ENCODE data around the gene CRIM1. TPM values are rescaled to one million over a fixed set of nuclear protein-coding genes. Genes with fewer than 3 reads are reported as not detected.
"Not testable (repeated sequence)": the region's sequence is repeated elsewhere in the genome, so short reads cannot be mapped to it uniquely, and the experiment has no call there.

CRIM1 gene
- 1 to 10 TPM; 1.9 to 3.3 (median 3.0) TPM for polyA plus RNA-seq

GRCh38 chr2:36355151-36355889 lies at the start of gene CRIM1:
TSS of gene CRIM1 (plus strand) at chr2:36355778. CDS start at chr2:36356293, 515 bp downstream.
- Mint-ChIP-seq H3K27me3 (ENCODE audit: low read depth in 3 of 3) (peaks cover 2 to 15% (median 7%) of the 10 kb centered on the region in 3 donors), H3K4me3 (peak within 1 kb of the TSS; percentile 85 to 97 (median 86)), H3K36me3 (no peaks in the 10 kb centered on the region)

GRCh38 chr2:36307441-36307840 lies 48.1 kb upstream of the CRIM1 start:
- no peak for DNase-seq
- Mint-ChIP-seq H3K4me1 (peaks cover 0 to 3% of the 10 kb centered on the region in 2 donors), H3K4me3 (no peak overlapping the region), H3K27ac (peak overlapping the region in 1 of 6 donors; percentile 12), H3K27me3 (ENCODE audit: low read depth in 3 of 3) (peaks cover 0 to under 1% (median 0%) of the 10 kb centered on the region in 3 donors), H3K9me3 (peaks cover 0 to 4% (median 0%) of the 10 kb centered on the region in 6 donors), H3K36me3 (peaks cover 4 to 8% (median 7%) of the 10 kb centered on the region in 3 donors)

More at GRCh38 chr2:36355151-36355889, at the start of gene CRIM1:
- Mint-ChIP-seq H3K27ac (peak within 1 kb of the TSS in 5 of 6 donors; percentile 15 to 74 (median 58)), H3K4me1 (peaks cover 41 to 59% of the 10 kb centered on the region in 2 donors), H3K9me3 (no peaks in the 10 kb centered on the region)
- peak; percentile 47 to 59 (median 56) for DNase-seq

GRCh38 chr2:36310444-36310843 lies 45.1 kb upstream of the CRIM1 start:
- H3K27ac Mint-ChIP-seq; H3K4me3 Mint-ChIP-seq; H3K36me3 Mint-ChIP-seq; H3K4me1 Mint-ChIP-seq; H3K27me3 Mint-ChIP-seq (ENCODE audit: low read depth in 3 of 3); DNase-seq; H3K9me3 Mint-ChIP-seq: not testable (repeated sequence)

GRCh38 chr2:36318547-36318946 lies 37.0 kb upstream of the CRIM1 start:
- Mint-ChIP-seq H3K9me3 (peaks cover 0 to 5% (median 2%) of the 10 kb centered on the region in 6 donors), H3K4me1 (no peaks in the 10 kb centered on the region), H3K36me3 (peaks cover 0 to 13% (median 0%) of the 10 kb centered on the region in 3 donors), H3K27ac (no peak overlapping the region), H3K27me3 (ENCODE audit: low read depth in 3 of 3) (peaks cover 0 to 6% (median 2%) of the 10 kb centered on the region in 3 donors), H3K4me3 (no peak overlapping the region)
- no peak for DNase-seq

GRCh38 chr2:36322108-36322507 lies 33.5 kb upstream of the CRIM1 start:
- Mint-ChIP-seq H3K27ac (peak overlapping the region in 1 of 6 donors; percentile 31), H3K27me3 (ENCODE audit: low read depth in 3 of 3) (peaks cover 0 to 4% (median 0%) of the 10 kb centered on the region in 3 donors), H3K36me3 (peaks cover 4% of the 10 kb centered on the region in 3 donors), H3K4me1 (no peaks in the 10 kb centered on the region), H3K9me3 (peaks cover 0 to 5% (median under 1%) of the 10 kb centered on the region in 6 donors), H3K4me3 (no peak overlapping the region)
- DNase-seq = no peak

GRCh38 chr2:36326286-36326685 lies 29.3 kb upstream of the CRIM1 start:
- H3K27me3 Mint-ChIP-seq (ENCODE audit: low read depth in 3 of 3) = peaks cover 0 to 4% (median 2%) of the 10 kb centered on the region in 3 donors
- peaks cover 0 to 5% (median under 1%) of the 10 kb centered on the region in 6 donors for H3K9me3 Mint-ChIP-seq
- no peaks in the 10 kb centered on the region for H3K4me1 Mint-ChIP-seq
- H3K27ac Mint-ChIP-seq = no peak overlapping the region
- DNase-seq = no peak
- H3K4me3 Mint-ChIP-seq = no peak overlapping the region
- peaks cover 0 to 4% (median 4%) of the 10 kb centered on the region in 3 donors for H3K36me3 Mint-ChIP-seq

GRCh38 chr2:36329251-36329650 lies 26.3 kb upstream of the CRIM1 start:
- H3K27ac Mint-ChIP-seq = no peak overlapping the region
- no peaks in the 10 kb centered on the region for H3K9me3 Mint-ChIP-seq
- H3K36me3 Mint-ChIP-seq = no peaks in the 10 kb centered on the region
- peaks cover 0 to 2% (median 0%) of the 10 kb centered on the region in 3 donors for H3K27me3 Mint-ChIP-seq (ENCODE audit: low read depth in 3 of 3)
- no peak for DNase-seq
- H3K4me1 Mint-ChIP-seq = peaks cover 10 to 11% of the 10 kb centered on the region in 2 donors
- no peak overlapping the region for H3K4me3 Mint-ChIP-seq

GRCh38 chr2:36329746-36330472 lies 25.7 kb upstream of the CRIM1 start:
- peaks cover 10 to 11% of the 10 kb centered on the region in 2 donors for H3K4me1 Mint-ChIP-seq
- H3K27me3 Mint-ChIP-seq (ENCODE audit: low read depth in 3 of 3) = peaks cover 0 to 2% (median 0%) of the 10 kb centered on the region in 3 donors

GRCh38 chr2:36330473-36331395 lies 24.8 kb upstream of the CRIM1 start:
- Mint-ChIP-seq H3K36me3 (no peaks in the 10 kb centered on the region), H3K27ac (no peak overlapping the region)

More at GRCh38 chr2:36329746-36330472, 25.7 kb upstream of the CRIM1 start:
- H3K27ac Mint-ChIP-seq = no peak overlapping the region
- no peaks in the 10 kb centered on the region for H3K36me3 Mint-ChIP-seq
- DNase-seq = no peak
- no peaks in the 10 kb centered on the region for H3K9me3 Mint-ChIP-seq
- H3K4me3 Mint-ChIP-seq = no peak overlapping the region

GRCh38 chr2:36333350-36334012 lies 22.1 kb upstream of the CRIM1 start:
- Mint-ChIP-seq H3K27me3 (ENCODE audit: low read depth in 3 of 3) (no peaks in the 10 kb centered on the region), H3K27ac (peak overlapping the region in 2 of 6 donors; percentile 3 to 15), H3K4me3 (peak overlapping the region in 2 of 5 donors; percentile 3 to 30), H3K4me1 (peaks cover 10 to 11% of the 10 kb centered on the region in 2 donors), H3K36me3 (no peaks in the 10 kb centered on the region), H3K9me3 (no peaks in the 10 kb centered on the region)
- DNase-seq = peak in 2 of 3 donors; percentile 18 to 33

More at GRCh38 chr2:36330473-36331395, 24.8 kb upstream of the CRIM1 start:
- H3K4me3 Mint-ChIP-seq = no peak overlapping the region
- peaks cover 0 to 2% (median 0%) of the 10 kb centered on the region in 3 donors for H3K27me3 Mint-ChIP-seq (ENCODE audit: low read depth in 3 of 3)
- DNase-seq = no peak
- no peaks in the 10 kb centered on the region for H3K9me3 Mint-ChIP-seq
- H3K4me1 Mint-ChIP-seq = peaks cover 10 to 11% of the 10 kb centered on the region in 2 donors

- no peaks in the 10 kb centered on the region for H3K36me3 Mint-ChIP-seq
- no peak for DNase-seq
- H3K9me3 Mint-ChIP-seq = no peaks in the 10 kb centered on the region
- H3K4me3 Mint-ChIP-seq = no peak overlapping the region
- no peak overlapping the region for H3K27ac Mint-ChIP-seq
- H3K4me1 Mint-ChIP-seq = peaks cover 10 to 11% of the 10 kb centered on the region in 2 donors
- no peaks in the 10 kb centered on the region for H3K27me3 Mint-ChIP-seq (ENCODE audit: low read depth in 3 of 3)
Measured at GRCh38 chr2:36335597-36335996, 20.0 kb upstream of the CRIM1 start.

GRCh38 chr2:36336321-36336720 lies 19.3 kb upstream of the CRIM1 start:
- H3K9me3 Mint-ChIP-seq = no peaks in the 10 kb centered on the region

GRCh38 chr2:36337354-36337753 lies 18.2 kb upstream of the CRIM1 start:
- Mint-ChIP-seq H3K36me3 (no peaks in the 10 kb centered on the region), H3K4me3 (no peak overlapping the region), H3K27me3 (ENCODE audit: low read depth in 3 of 3) (no peaks in the 10 kb centered on the region), H3K9me3 (no peaks in the 10 kb centered on the region), H3K27ac (peak overlapping the region in 1 of 6 donors; percentile 28), H3K4me1 (peaks cover 10 to 11% of the 10 kb centered on the region in 2 donors)
- DNase-seq = no peak

More at GRCh38 chr2:36336321-36336720, 19.3 kb upstream of the CRIM1 start:
- no peaks in the 10 kb centered on the region for H3K36me3 Mint-ChIP-seq
- no peak overlapping the region for H3K4me3 Mint-ChIP-seq
- no peak for DNase-seq
- no peak overlapping the region for H3K27ac Mint-ChIP-seq
- no peaks in the 10 kb centered on the region for H3K27me3 Mint-ChIP-seq (ENCODE audit: low read depth in 3 of 3)
- peaks cover 10 to 11% of the 10 kb centered on the region in 2 donors for H3K4me1 Mint-ChIP-seq

Data from immature natural killer cell (primary cell).